ENCODE measurements around the gene DOK3.

DNA sequence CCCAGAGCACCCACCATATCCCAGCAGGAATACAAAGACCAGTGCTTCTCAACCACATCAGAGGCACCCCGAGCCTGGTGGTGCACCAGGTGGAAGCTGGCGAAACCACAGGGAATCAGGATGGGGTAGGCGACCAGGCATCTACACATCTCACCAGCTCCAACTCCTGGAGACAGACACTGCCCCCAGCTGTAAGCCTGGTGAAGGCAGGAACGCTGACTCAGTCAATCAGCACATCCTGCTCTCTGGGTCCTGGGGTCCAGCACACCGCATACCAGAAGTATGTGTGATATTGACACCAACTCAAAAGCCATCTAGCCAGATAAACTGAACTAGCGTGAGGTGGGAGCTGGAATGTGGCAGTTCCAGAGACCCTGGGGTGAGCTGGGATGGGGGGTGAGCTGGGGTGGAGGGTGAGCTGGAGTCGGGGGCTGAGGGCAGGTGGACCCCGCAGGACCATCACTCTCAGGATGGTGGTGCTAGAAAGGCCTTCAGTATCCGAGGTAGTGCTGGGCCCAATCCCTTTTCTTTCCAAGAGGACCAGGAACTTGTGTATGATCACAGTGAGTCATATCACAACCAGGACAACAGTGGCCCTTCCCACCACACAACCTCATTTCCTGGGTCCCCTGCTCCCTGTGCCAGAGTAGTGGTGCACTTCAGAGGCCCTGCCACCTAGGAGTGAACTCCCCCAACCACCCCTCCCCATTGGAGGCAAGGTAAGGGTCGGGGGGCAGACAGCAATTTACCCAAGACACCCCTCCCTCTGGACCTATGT lies 38.7 kb downstream of the DOK3 start:
- TF ChIP-seq CTCF (IDR thresholded peaks at IDR 0.05) (no peak), TCF7L2 (IDR thresholded peaks at IDR 0.05; ENCODE audit: low read depth, low read length) (no peak), SIN3A (IDR thresholded peaks at IDR 0.05; ENCODE audit: borderline replicate concordance, insufficient read depth, low read depth, low read length) (no peak), POLR2AphosphoS5 (IDR thresholded peaks at IDR 0.05; ENCODE audit: low read depth, low read length) (no peak)
